ENCODE measurements around the gene OR5L1.

- TF ChIP-seq CTCF (conservative IDR thresholded peaks at IDR 0.05) (no peak), EZH2 (IDR thresholded peaks at IDR 0.05; ENCODE audit: low read depth) (no peak)
These were observed 37.9 kb downstream of the OR5L1 start for GRCh38 chr11:55849037-55849436.
